Tibial nerve (tissue), 4 donors: ENCODE data around the gene ROM1.

Experiments
- CTCF ChIP-seq, 5 experiments: fragments of 200-600 bp in 3 of 5; fragments of 450-650 bp in 2 of 5; sonication (generic) in 3 of 5; IDR thresholded peaks; one replicate each; pipeline ENCODE4 v1.5.1; 2016 to 2019; ENCODE audit warnings: antibody characterized with exemption in 5 of 5, mild to moderate bottlenecking in 3 of 5, moderate library complexity in 2 of 5
- EP300 ChIP-seq, 2 donors: sonication (generic); formaldehyde crosslinking; IDR thresholded peaks; one replicate each; pipeline ENCODE4 v1.6.1; 2017; ENCODE audit warnings: antibody characterized with exemption in 2 of 2, mild to moderate bottlenecking in 1 of 2

- TF ChIP-seq CTCF (IDR thresholded peaks at IDR 0.05) (no peak), EP300 (IDR thresholded peaks at IDR 0.05) (no peak)
These were observed 39.3 kb downstream of the ROM1 start for GRCh38 chr11:62652161-62653006.
